T47D (cell line): Measurements from ENCODE around the gene ALDH5A1.

Source experiments
- DNase-seq, 2 experiments: peaks; one replicate each; pipeline versions ENCODE4 v3.0.0 to v3.0.0-alpha.2; 2011 to 2012; ENCODE audit warnings: low read depth in 1 of 2, low spot score in 1 of 2
- JUND ChIP-seq: IDR thresholded peaks from 2 replicates; pipeline ENCODE4 v1.6.1; 2012; ENCODE audit warnings: low read depth
- in situ Hi-C: cut with HindIII; loops from 2 replicates; pipeline ENCODE4 v1.10.0; 2016; ENCODE audit warnings: low sequenced_read_pairs, low pct_unique_long_range_greater_than_20kb

Gene ALDH5A1

DNA sequence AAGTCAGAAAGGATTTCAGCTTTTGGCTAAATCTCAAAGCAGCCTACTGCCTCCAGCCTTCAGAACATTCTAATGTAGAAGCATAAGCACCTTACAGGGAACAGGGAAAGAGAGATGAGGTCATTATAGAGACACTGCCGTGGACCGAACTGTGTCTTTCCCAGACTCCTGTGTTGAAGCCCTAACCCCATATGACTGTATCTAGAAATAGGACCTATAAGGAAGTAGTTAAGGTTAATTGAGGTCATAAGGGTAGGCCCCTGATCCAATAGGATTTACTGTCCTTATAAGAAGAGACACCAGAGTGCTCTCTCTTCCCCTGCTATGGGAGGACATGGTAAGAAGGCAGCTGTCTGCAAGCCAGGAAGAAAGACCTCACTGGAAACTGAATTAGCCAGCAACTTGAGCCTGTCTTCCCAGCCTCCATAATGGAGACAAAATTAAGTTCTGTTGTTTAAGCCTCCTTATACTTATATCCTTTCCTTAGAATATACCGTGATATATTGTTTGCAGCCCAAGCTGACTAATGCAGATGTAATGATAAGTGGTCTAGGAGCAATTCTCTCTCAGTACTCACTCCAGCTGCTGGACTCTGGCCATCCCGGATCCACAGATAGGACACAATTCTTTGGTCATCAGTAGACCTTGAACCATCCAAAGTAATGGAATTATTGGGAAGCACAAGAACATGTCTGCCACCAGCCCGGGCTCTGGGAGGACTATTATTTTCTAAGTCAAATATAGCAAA lies 71.4 kb downstream of the ALDH5A1 start:
- DNase-seq, result no peak
- TF ChIP-seq JUND, result no peak
- in situ Hi-C loops, result no loop called here

GRCh38 chr6:24568683-24569082 lies 73.9 kb downstream of the ALDH5A1 start:
- in situ Hi-C loops, result no loop called here
- no peak for DNase-seq
- no peak for TF ChIP-seq JUND

GRCh38 chr6:24569811-24570210 lies 75.0 kb downstream of the ALDH5A1 start:
- in situ Hi-C loops, result no loop called here
- no peak for DNase-seq
- TF ChIP-seq JUND, result no peak

DNA sequence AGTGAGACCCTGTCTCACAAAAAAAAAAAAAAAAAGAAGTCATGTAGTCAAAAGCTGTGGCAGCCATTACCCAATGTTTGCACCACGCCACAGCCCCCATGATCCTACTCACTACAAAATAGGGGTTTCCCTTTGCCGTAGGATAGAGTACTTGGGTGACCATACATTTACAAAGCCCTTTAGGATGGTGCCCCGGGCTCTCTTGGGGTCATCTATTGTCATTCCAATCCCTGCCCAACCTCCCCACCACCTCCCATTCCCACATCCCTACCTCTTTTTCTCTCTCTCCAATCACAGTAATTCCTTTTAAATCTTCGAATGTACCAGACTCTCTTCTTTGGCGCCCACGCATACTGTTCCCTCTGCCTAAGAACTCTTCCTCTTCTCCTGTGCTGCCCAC lies 76.6 kb downstream of the ALDH5A1 start:
- no peak for DNase-seq
- in situ Hi-C loops, result no loop called here

DNA sequence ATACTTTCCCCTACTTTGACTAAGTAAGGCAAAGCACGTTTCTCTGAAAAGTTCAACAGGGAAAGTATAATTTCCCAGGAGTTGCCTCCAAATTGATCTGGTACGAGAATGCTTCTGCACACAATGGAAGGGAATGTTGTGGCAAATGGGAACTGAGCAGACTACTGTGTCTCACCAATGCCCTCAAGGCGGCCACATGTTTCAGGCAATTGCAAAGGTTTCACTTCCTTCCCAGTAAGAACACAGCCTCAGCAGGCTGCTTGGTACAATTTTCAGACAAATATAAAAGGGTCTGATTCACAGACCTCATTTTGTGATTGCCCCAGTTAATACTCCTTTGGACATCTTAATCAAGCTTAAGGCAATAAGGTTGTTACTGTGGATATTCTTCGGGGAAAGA lies 80.0 kb downstream of the ALDH5A1 start:
- in situ Hi-C loops, result no loop called here
- TF ChIP-seq JUND, result no peak
- peak in 1 of 2 experiments; percentile 64 for DNase-seq

More for the DNA sequence above, 76.6 kb downstream of the ALDH5A1 start:
- TF ChIP-seq JUND, result no peak

- no peak for TF ChIP-seq JUND
- DNase-seq, result no peak
- in situ Hi-C loops, result no loop called here
These were observed 81.7 kb downstream of the ALDH5A1 start for GRCh38 chr6:24576447-24576846.

DNA sequence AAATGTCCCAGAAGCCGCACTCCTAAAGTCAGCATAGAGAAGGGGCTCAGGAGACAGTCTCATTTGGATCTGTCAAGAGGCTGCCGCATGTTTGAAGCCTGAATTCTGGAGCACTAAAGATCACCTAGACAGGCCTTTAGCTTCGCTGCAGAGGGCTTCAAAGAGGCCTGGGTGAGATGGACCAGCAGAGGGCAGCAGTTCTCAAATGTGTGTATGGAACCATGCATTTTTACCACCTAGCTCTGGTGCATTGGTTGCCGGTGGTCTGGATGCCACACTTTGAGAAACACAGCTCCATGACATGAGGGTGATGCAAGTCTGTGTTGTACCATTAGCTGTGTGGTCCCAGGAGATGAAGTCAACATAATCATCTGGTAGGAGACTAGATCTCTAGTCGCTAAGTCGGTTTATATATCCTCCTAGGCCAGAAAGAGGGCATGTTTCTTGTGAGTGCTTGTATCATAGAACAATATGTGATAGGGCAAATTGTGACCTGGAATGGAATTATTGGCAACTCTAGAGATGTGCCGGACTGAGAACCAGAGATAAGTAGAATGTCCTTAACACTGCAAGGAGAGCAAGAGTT lies 86.4 kb downstream of the ALDH5A1 start:
- peak; percentile 24 to 75 for DNase-seq
- in situ Hi-C loops, result no loop called here
- no peak for TF ChIP-seq JUND

GRCh38 chr6:24583463-24584381 lies 89.0 kb downstream of the ALDH5A1 start:
- in situ Hi-C loops, result no loop called here
- TF ChIP-seq JUND, result no peak
- peak; percentile 18 to 72 for DNase-seq

DNA sequence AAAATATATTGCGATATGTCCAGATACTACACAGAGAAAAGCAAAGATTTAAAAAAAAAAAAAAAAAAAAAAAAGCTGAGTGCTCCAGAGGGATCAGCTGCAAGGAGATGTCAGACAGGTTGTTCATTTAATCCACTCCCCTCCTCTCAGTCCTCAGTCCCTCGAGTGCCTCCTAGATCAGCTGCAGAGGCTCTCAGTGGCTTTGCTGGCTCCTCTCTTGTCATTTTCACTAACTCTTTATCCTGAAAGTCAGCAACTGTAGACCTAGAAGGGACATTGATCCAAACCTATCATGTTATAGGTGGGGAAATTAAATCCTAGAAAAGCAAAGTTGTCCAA lies 89.6 kb downstream of the ALDH5A1 start:
- in situ Hi-C loops, result no loop called here
- DNase-seq, result no peak
- TF ChIP-seq JUND, result no peak
